AG09319 (cell line): Measurements from ENCODE around the gene SLC39A11.

ENCODE experiments used
- DNase-seq: peaks from one replicate; pipeline ENCODE4 v3.0.0-alpha.2; 2010; ENCODE audit warnings: low read depth; ENCODE audit errors: extremely low read depth
- CTCF ChIP-seq: IDR thresholded peaks from 2 replicates; pipeline ENCODE4 v1.5.1; 2011; ENCODE audit warnings: low read depth, mild to moderate bottlenecking, inconsistent platforms, low read length, moderate library complexity

SLC39A11 gene

GRCh38 chr17:72658675-72659074 lies 433.8 kb downstream of the SLC39A11 start:
- no peak for DNase-seq
- TF ChIP-seq CTCF = no peak

GRCh38 chr17:72657467-72658317 lies 434.8 kb downstream of the SLC39A11 start:
- no peak for TF ChIP-seq CTCF
- no peak for DNase-seq

- no peak for DNase-seq
- TF ChIP-seq CTCF = no peak
Observed at GRCh38 chr17:72656130-72656763, 436.2 kb downstream of the SLC39A11 start.

GRCh38 chr17:72654706-72655105 lies 437.8 kb downstream of the SLC39A11 start:
- TF ChIP-seq CTCF = no peak
- no peak for DNase-seq

- no peak for DNase-seq
- TF ChIP-seq CTCF = no peak
Observed at GRCh38 chr17:72651988-72652387, 440.5 kb downstream of the SLC39A11 start.

- DNase-seq = no peak
- TF ChIP-seq CTCF = no peak
Observed at GRCh38 chr17:72648702-72649101, 443.8 kb downstream of the SLC39A11 start.

- no peak for DNase-seq
- no peak for TF ChIP-seq CTCF
Observed at GRCh38 chr17:72646176-72646575, 446.3 kb downstream of the SLC39A11 start.
